HL-60 (cell line): ENCODE results near the gene SOS2.

Experiments used
- DNase-seq, 2 experiments: peaks; one replicate each; pipeline ENCODE4 v3.0.0-alpha.2; 2010 to 2020; ENCODE audit warnings: low read depth in 1 of 2, low spot score in 1 of 2
- H3K27ac ChIP-seq: fragments of 250-450 bp; sonication (Bioruptor Pico); replicated peaks from 2 replicates; pipeline ENCODE4 v1.5.1; 2020; ENCODE audit warnings: mild to moderate bottlenecking, moderate library complexity
- H3K27me3 ChIP-seq: fragments of 250-450 bp; sonication (Bioruptor Pico); 2 replicates; pipeline ENCODE4 v1.5.1; 2021; ENCODE audit warnings: mild to moderate bottlenecking, moderate library complexity; ENCODE audit not compliant: insufficient read depth, poor library complexity, severe bottlenecking
- H3K4me3 ChIP-seq: replicated peaks from 2 replicates; pipeline ENCODE4 v1.5.1; 2011; ENCODE audit warnings: mild to moderate bottlenecking, control low read depth, low read length; ENCODE audit not compliant: insufficient read depth
- CTCF ChIP-seq: IDR thresholded peaks from one replicate; pipeline ENCODE4 v1.5.1; 2011; ENCODE audit warnings: low read length, control low read depth, inconsistent platforms; ENCODE audit not compliant: insufficient read depth
- GABPA ChIP-seq: IDR thresholded peaks from 2 replicates; pipeline ENCODE4 v1.6.1; 2012; ENCODE audit warnings: low read depth
- POLR2AphosphoS5 ChIP-seq: IDR thresholded peaks from 2 replicates; pipeline ENCODE4 v1.6.1; 2012; ENCODE audit warnings: low read depth
- REST ChIP-seq: IDR thresholded peaks from 2 replicates; pipeline ENCODE4 v1.6.1; 2012; ENCODE audit warnings: low read depth; ENCODE audit not compliant: insufficient replicate concordance
- SPI1 ChIP-seq: IDR thresholded peaks from 2 replicates; pipeline ENCODE4 v1.6.1; 2012; ENCODE audit warnings: low read depth, mild to moderate bottlenecking, borderline replicate concordance

Gene SOS2

GRCh38 chr14:50127802-50128201 is 103.6 kb downstream of the SOS2 start:
- no peak for TF ChIP-seq REST
- TF ChIP-seq GABPA = no peak
- no peak for TF ChIP-seq POLR2AphosphoS5
- no peak for TF ChIP-seq CTCF
- no peak for TF ChIP-seq SPI1
- DNase-seq = no peak
- H3K4me3 ChIP-seq = no peak overlapping the region
- H3K27me3 ChIP-seq = no peaks in the 10 kb centered on the region
- no peak overlapping the region for H3K27ac ChIP-seq

- no peak for DNase-seq
- no peaks in the 10 kb centered on the region for H3K27me3 ChIP-seq
- TF ChIP-seq CTCF (no peak), GABPA (no peak), POLR2AphosphoS5 (no peak), SPI1 (no peak), REST (no peak)
- H3K4me3 ChIP-seq = no peak overlapping the region
- H3K27ac ChIP-seq = no peak overlapping the region
Observed at GRCh38 chr14:50123062-50123461, 108.3 kb downstream of the SOS2 start.

GRCh38 chr14:50122291-50122690 is 109.1 kb downstream of the SOS2 start:
- Histone ChIP-seq H3K27ac (no peak overlapping the region), H3K4me3 (no peak overlapping the region), H3K27me3 (no peaks in the 10 kb centered on the region)
- no peak for DNase-seq
- no peak for TF ChIP-seq REST
- no peak for TF ChIP-seq SPI1
- TF ChIP-seq GABPA = no peak
- no peak for TF ChIP-seq POLR2AphosphoS5
- no peak for TF ChIP-seq CTCF
